MM.1S (cell line): Measurements from ENCODE around the gene XK.

Experiments used
- DNase-seq: peaks from one replicate; pipeline ENCODE4 v3.0.0-alpha.2; 2015
- H2AFZ ChIP-seq: fragments of 300-600 bp; sonication (generic); 2 replicates; pipeline ENCODE4 v1.6.0; 2016; ENCODE audit warnings: antibody characterized with exemption, low read length
- H3F3A ChIP-seq: fragments of 300-600 bp; sonication (generic); 2 replicates; pipeline ENCODE4 v1.6.1; 2016; ENCODE audit warnings: mild to moderate bottlenecking, antibody characterized with exemption, low read length, moderate library complexity, mixed read lengths; ENCODE audit not compliant: insufficient read depth
- H3K27ac ChIP-seq: fragments of 300-600 bp; sonication (generic); 2 replicates; pipeline ENCODE4 v1.5.1; 2016; ENCODE audit warnings: mild to moderate bottlenecking, low read length
- H3K27me3 ChIP-seq: fragments of 300-600 bp; sonication (generic); replicated peaks from 2 replicates; pipeline ENCODE4 v1.6.0; 2016; ENCODE audit warnings: low read length; ENCODE audit not compliant: insufficient read depth
- H3K36me3 ChIP-seq: fragments of 300-600 bp; sonication (generic); replicated peaks from 2 replicates; pipeline ENCODE4 v1.6.1; 2016; ENCODE audit warnings: mild to moderate bottlenecking, low read length, mixed read lengths; ENCODE audit not compliant: insufficient read depth
- H3K4me1 ChIP-seq: fragments of 300-600 bp; sonication (generic); 2 replicates; pipeline ENCODE4 v1.6.1; 2016; ENCODE audit warnings: low read length, mixed read lengths
- H3K4me2 ChIP-seq: fragments of 300-600 bp; sonication (generic); 2 replicates; pipeline ENCODE4 v1.6.0; 2016; ENCODE audit warnings: low read depth, low read length
- H3K4me3 ChIP-seq: fragments of 300-600 bp; sonication (generic); 2 replicates; pipeline ENCODE4 v1.5.1; 2016; ENCODE audit warnings: low read length, mixed read lengths
- H3K79me2 ChIP-seq: fragments of 300-600 bp; sonication (generic); 2 replicates; pipeline ENCODE4 v1.6.1; 2016; ENCODE audit warnings: mixed run types, low read length, mixed read lengths
- H3K9ac ChIP-seq: fragments of 300-600 bp; sonication (generic); 2 replicates; pipeline ENCODE4 v1.6.1; 2016; ENCODE audit warnings: low read length, mixed read lengths
- H3K9me2 ChIP-seq: fragments of 300-600 bp; sonication (generic); replicated peaks from 2 replicates; pipeline ENCODE4 v1.6.1; 2016; ENCODE audit warnings: mild to moderate bottlenecking, low read length, mixed read lengths; ENCODE audit not compliant: insufficient read depth
- H3K9me3 ChIP-seq: fragments of 300-600 bp; sonication (generic); replicated peaks from 2 replicates; pipeline ENCODE4 v1.6.1; 2016; ENCODE audit warnings: mild to moderate bottlenecking, low read length, mixed read lengths; ENCODE audit not compliant: insufficient read depth
- H4K20me1 ChIP-seq: fragments of 300-600 bp; sonication (generic); 2 replicates; pipeline ENCODE4 v1.6.1; 2016; ENCODE audit warnings: mild to moderate bottlenecking, low read length, moderate library complexity, mixed read lengths; ENCODE audit not compliant: insufficient read depth
- CTCF ChIP-seq: fragments of 300-600 bp; sonication (generic); IDR thresholded peaks from 2 replicates; pipeline ENCODE4 v1.5.1; 2016; ENCODE audit warnings: antibody characterized with exemption, low read length, mixed read lengths
- EZH2 ChIP-seq: fragments of 300-600 bp; sonication (generic); optimal IDR thresholded peaks from 2 replicates; pipeline ENCODE3; 2017; ENCODE audit warnings: low read depth, mild to moderate bottlenecking, antibody characterized with exemption, low read length, mixed read lengths
- EZH2phosphoT487 ChIP-seq: fragments of 300-600 bp; sonication (generic); IDR thresholded peaks from 2 replicates; pipeline ENCODE4 v1.6.1; 2018; ENCODE audit warnings: antibody characterized with exemption, low read length

Gene XK

GRCh38 chrX:37755025-37755424, 69.4 kb downstream of the XK start:
- 0 out of 2 replicates have a peak, but pooled peaks cover 3% of the 10 kb centered on the region for H3K9me3 ChIP-seq
- H3K4me1 ChIP-seq = peaks cover 59% of the 10 kb centered on the region
- H3K79me2 ChIP-seq = no peaks in the 10 kb centered on the region
- peak overlapping the region; percentile 28; the same call in 1 of the 2 replicates for H3K9ac ChIP-seq
- H3K4me2 ChIP-seq = peak overlapping the region; percentile 61
- H3K36me3 ChIP-seq = no peaks in the 10 kb centered on the region
- no peaks in the 10 kb centered on the region for H3K27me3 ChIP-seq
- no peaks in the 10 kb centered on the region for H4K20me1 ChIP-seq
- no peaks in the 10 kb centered on the region for H3K9me2 ChIP-seq
- H2AFZ ChIP-seq = no peak overlapping the region
- no peak overlapping the region for H3K4me3 ChIP-seq
- H3K27ac ChIP-seq = peak overlapping the region; percentile 99
- peak; percentile 80 for DNase-seq
- H3F3A ChIP-seq = peaks cover 28% of the 10 kb centered on the region
- TF ChIP-seq EZH2 = no peak
- no peak for TF ChIP-seq CTCF
- TF ChIP-seq EZH2phosphoT487 = no peak

- DNase-seq = no peak
- Histone ChIP-seq H3K4me1 (peaks cover 58% of the 10 kb centered on the region), H3K4me2 (no peak overlapping the region), H3K9me2 (no peaks in the 10 kb centered on the region), H3K27ac (no peak overlapping the region), H3K27me3 (no peaks in the 10 kb centered on the region), H3K9me3 (0 out of 2 replicates have a peak, but pooled peaks cover 3% of the 10 kb centered on the region), H3K9ac (no peak overlapping the region), H3K79me2 (no peaks in the 10 kb centered on the region), H3K4me3 (no peak overlapping the region), H3K36me3 (no peaks in the 10 kb centered on the region), H4K20me1 (no peaks in the 10 kb centered on the region), H2AFZ (no peak overlapping the region), H3F3A (peaks cover 28% of the 10 kb centered on the region)
- no peak for TF ChIP-seq EZH2
- no peak for TF ChIP-seq EZH2phosphoT487
- no peak for TF ChIP-seq CTCF
Observed at GRCh38 chrX:37757082-37757481, 71.5 kb downstream of the XK start.

- Histone ChIP-seq H4K20me1 (no peaks in the 10 kb centered on the region), H2AFZ (no peak overlapping the region), H3K36me3 (no peaks in the 10 kb centered on the region), H3K4me1 (peaks cover 48% of the 10 kb centered on the region), H3K27me3 (no peaks in the 10 kb centered on the region), H3F3A (peaks cover 16% of the 10 kb centered on the region), H3K4me2 (no peak overlapping the region), H3K9me2 (no peaks in the 10 kb centered on the region), H3K4me3 (no peak overlapping the region), H3K9ac (no peak overlapping the region), H3K79me2 (no peaks in the 10 kb centered on the region), H3K9me3 (0 out of 2 replicates have a peak, but pooled peaks cover 3% of the 10 kb centered on the region), H3K27ac (no peak overlapping the region)
- no peak for DNase-seq
- TF ChIP-seq EZH2phosphoT487 (no peak), CTCF (no peak), EZH2 (no peak)
Observed at GRCh38 chrX:37759351-37759750, 73.8 kb downstream of the XK start.
